RWPE1 (cell line): ENCODE measurements around the gene NHERF2.

ENCODE experiments used
- CTCF ChIA-PET: fragments of 350-600 bp; sonication (Branson Sonifier 250); formaldehyde crosslinking; extraction: SDS; loops from one replicate; lab custom pipeline; 2021; lab: Yijun Ruan, JAX
- POLR2A ChIA-PET: fragments of 400-600 bp; formaldehyde crosslinking; extraction: SDS; loops from one replicate; lab custom pipeline; 2020; ENCODE audit warnings: antibody characterized with exemption; ENCODE audit not compliant: low non-redundant PET; lab: Yijun Ruan, JAX
- DNase-seq: peaks from one replicate; pipeline ENCODE4 v3.0.0; 2012; ENCODE audit warnings: low spot score
- H3K27ac ChIP-seq: fragments of 450-650 bp; 2 replicates; pipeline ENCODE4 v1.5.1; 2017
- TF ChIP-seq, protein P1 (sequence below): fragments of 450-650 bp; conservative IDR thresholded peaks from 2 replicates; pipeline ENCODE4 v1.5.1; 2017; ENCODE audit warnings: low read depth, mild to moderate bottlenecking

The NHERF2 gene

GRCh38 chr16:2022723-2023091, 4.0 kb upstream of the NHERF2 start:
- POLR2A ChIA-PET: interaction anchor here (0.6 to 1.3 kb wide), 3 partner anchors 14 to 128 kb away, joined by 3 to 7 read pairs (median 3); no protein-coding TSS in a partner anchor
- CTCF ChIA-PET: interaction anchor here (0.5 to 1.1 kb wide), 11 partner anchors 10 to 126 kb away, joined by 3 to 7 read pairs (median 4); partner anchors contain the start of genes GFER, NTHL1 and TSC2
- peak overlapping the region; percentile 85 for H3K27ac ChIP-seq
- TF ChIP-seq, protein P1, sequence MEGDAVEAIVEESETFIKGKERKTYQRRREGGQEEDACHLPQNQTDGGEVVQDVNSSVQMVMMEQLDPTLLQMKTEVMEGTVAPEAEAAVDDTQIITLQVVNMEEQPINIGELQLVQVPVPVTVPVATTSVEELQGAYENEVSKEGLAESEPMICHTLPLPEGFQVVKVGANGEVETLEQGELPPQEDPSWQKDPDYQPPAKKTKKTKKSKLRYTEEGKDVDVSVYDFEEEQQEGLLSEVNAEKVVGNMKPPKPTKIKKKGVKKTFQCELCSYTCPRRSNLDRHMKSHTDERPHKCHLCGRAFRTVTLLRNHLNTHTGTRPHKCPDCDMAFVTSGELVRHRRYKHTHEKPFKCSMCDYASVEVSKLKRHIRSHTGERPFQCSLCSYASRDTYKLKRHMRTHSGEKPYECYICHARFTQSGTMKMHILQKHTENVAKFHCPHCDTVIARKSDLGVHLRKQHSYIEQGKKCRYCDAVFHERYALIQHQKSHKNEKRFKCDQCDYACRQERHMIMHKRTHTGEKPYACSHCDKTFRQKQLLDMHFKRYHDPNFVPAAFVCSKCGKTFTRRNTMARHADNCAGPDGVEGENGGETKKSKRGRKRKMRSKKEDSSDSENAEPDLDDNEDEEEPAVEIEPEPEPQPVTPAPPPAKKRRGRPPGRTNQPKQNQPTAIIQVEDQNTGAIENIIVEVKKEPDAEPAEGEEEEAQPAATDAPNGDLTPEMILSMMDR: no peak
- peak; percentile 20 for DNase-seq

DNA sequence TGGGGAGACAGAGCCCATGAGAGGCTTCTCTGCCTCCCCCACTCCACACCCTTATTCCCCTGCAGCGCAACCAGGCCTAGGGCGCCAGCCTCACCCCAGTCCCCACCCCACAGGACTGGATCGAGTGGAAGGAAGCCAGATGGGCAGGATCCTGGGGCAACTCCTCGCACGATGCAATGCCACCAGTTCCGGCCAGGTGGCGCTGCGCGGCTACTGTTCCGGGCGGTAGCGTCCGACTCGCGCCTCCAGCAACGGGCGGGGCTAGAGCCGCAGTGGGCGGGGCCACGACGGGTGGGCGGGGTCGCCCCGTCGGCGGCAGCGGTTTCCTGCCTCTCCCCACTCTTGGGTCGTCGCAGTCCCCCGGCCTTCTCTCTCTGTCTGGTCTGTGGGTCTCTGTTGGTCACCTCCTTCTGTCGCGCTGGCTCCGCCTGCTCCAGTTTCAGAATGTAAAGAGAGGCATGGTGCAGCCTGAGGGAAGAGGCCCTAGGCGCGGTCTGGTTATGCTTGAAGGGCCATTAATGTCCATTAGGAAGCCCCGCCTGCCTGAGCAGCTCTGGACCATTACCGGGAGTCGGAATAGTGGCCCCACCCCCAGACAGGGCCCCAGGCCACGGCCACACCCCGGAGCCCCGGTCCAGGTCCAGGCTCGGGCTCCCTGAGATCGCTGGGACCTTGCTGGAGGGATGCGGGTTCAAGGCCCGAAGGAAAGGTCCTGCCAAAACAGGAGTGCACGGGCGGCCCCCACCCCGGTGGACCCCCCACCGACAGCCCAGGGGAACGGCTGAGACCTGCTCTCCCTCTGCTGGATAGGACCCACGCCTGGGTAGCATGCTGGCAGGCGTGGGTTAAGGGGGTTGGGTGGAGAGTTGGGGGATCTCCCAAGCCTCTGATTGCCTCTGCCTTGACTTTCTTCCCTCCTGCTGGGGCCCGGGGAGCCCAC, 3.3 kb upstream of the NHERF2 start:
- TF ChIP-seq, protein P1: peak; percentile 95
- ChIA-PET CTCF (interaction anchor here (0.6 to 1.1 kb wide), 12 partner anchors 9 to 123 kb away, joined by 3 to 7 read pairs (median 4); partner anchors contain the start of genes GFER, NTHL1 and TSC2), POLR2A (interaction anchor here (0.6 to 1.3 kb wide), 4 partner anchors 15 to 127 kb away, joined by 3 to 7 read pairs (median 3); no protein-coding TSS in a partner anchor)
- DNase-seq: peak; percentile 89
- peak overlapping the region; percentile 85 for H3K27ac ChIP-seq

- ChIA-PET POLR2A (no interaction called here), CTCF (interaction anchor here (0.9 kb wide), 2 partner anchors 33 to 117 kb away, joined by 3 read pairs; no protein-coding TSS in a partner anchor)
- no peak for DNase-seq
- peak overlapping the region; percentile 85 for H3K27ac ChIP-seq
- TF ChIP-seq, protein P1: no peak
These were observed 2.7 kb upstream of the NHERF2 start for GRCh38 chr16:2024032-2024420.

DNA sequence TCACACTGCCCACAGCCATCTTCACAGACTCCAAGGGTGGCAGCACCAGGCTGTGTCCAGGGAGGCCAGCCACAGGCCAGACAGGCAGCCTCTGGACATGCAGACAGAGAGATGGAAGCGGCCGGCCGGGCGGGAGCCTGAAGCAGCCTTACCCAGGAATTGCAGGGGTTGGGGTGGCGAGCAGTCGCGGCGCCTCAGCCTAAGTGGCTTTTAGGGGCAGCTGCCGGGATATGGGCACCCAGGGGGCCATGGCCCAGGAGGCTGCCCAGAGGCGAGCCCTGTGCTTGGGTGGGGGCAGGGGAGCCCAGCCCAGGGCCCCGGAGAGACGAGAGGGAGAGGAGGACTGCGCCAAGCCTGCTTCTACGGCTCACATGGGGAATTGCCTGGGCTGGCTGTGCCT, 1.5 kb upstream of the NHERF2 start:
- POLR2A ChIA-PET: no interaction called here
- CTCF ChIA-PET: no interaction called here
- TF ChIP-seq, protein P1: no peak

DNA sequence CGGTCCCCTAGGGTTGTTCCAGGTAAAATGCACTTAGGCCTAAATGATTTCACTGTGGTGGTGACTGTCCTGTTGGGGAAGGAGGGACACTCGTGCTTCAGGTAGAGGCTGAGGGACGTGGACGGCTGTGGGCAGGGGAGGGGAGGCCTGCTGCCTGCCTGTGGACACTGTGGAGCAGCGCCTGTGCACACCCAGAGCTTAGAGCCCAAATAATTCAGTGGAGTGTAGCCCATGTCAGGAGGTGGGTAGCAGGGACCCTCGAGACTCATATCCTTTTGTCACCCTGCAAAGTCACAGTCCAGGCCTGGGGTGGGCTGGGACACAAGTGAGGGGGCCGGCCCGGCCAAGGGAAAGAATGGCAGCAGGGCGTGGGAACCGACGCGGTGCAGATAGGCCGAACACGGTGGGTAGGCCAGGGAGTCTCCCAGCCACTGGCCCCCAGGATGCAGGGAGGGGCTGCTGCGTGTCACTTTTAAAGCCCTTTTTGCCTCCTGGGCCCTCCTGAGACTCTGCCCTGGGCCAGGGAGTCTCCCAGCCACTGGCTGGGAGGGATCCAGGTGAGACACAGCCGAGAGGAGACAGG, 733 bp upstream of the NHERF2 start:
- TF ChIP-seq, protein P1: no peak
- DNase-seq: no peak
- ChIA-PET CTCF (interaction anchor here (0.6 kb wide), 2 partner anchors 127 to 929 kb away, joined by 3 read pairs; no protein-coding TSS in a partner anchor), POLR2A (no interaction called here)
- H3K27ac ChIP-seq: peak overlapping the region; percentile 85

More for the DNA sequence above, 1.5 kb upstream of the NHERF2 start:
- no peak for DNase-seq
- H3K27ac ChIP-seq: peak overlapping the region; percentile 85
